Activated T-helper 2 cell treated with anti-CD3 and anti-CD28 coated beads, Interferon-gamma antibody, Interleukin-2, Interleukin-4, amounts not matched to agents 10 μg/mL and 5 μg/mL and 100 μg/mL, durations not matched to agents 14 hours and 24 hours and 36 hours (primary cell): ENCODE measurements around the gene CNNM3. TPM values are rescaled to one million over a fixed set of nuclear protein-coding genes. Genes with fewer than 3 reads are reported as not detected.
"Not testable (repeated sequence)": the region's sequence is repeated elsewhere in the genome, so short reads cannot be mapped to it uniquely, and the experiment has no call there.

Experiments used
- DNase-seq: peaks from one replicate; pipeline ENCODE4 v3.0.0; 2021; ENCODE audit warnings: low spot score
- H3K27ac Mint-ChIP-seq: one replicate; pipeline ENCODE4 v1.8.0; 2021; ENCODE audit warnings: mixed read lengths
- H3K27me3 Mint-ChIP-seq: one replicate; pipeline ENCODE4 v1.8.0; 2021; ENCODE audit warnings: low read depth, mixed read lengths
- H3K36me3 Mint-ChIP-seq: one replicate; pipeline ENCODE4 v1.8.0; 2021; ENCODE audit warnings: low read depth, mixed read lengths
- H3K4me1 Mint-ChIP-seq: one replicate; pipeline ENCODE4 v1.8.0; 2021; ENCODE audit warnings: low read depth, mixed read lengths
- H3K4me3 Mint-ChIP-seq: one replicate; pipeline ENCODE4 v1.8.0; 2021; ENCODE audit warnings: low read depth, mild to moderate bottlenecking, moderate library complexity, mixed read lengths
- H3K9me3 Mint-ChIP-seq: one replicate; pipeline ENCODE4 v1.8.0; 2021; ENCODE audit warnings: mixed read lengths
- intact Hi-C: fragments of 100-400 bp; cut with micrococcal nuclease; formaldehyde crosslinking; loops from one replicate; pipeline ENCODE4 v1.15.1; 2023
- total RNA-seq: library from RNA; stranded (reverse); gene quantifications from 2 replicates; pipeline ENCODE4 v1.2.3, GENCODE V29; 2022

Gene CNNM3
- total RNA-seq, 1 donor from 2014 or later = 30.4 TPM

- DNase-seq = no peak
- no peaks in the 10 kb centered on the region for H3K27me3 Mint-ChIP-seq
- no peaks in the 10 kb centered on the region for H3K36me3 Mint-ChIP-seq
- H3K27ac Mint-ChIP-seq = no peak overlapping the region
- intact Hi-C loops = no loop called here
- H3K4me1 Mint-ChIP-seq = peaks cover 4% of the 10 kb centered on the region
- H3K9me3 Mint-ChIP-seq = no peaks in the 10 kb centered on the region
- no peak overlapping the region for H3K4me3 Mint-ChIP-seq
These were observed 27.4 kb upstream of the CNNM3 start for GRCh38 chr2:96788442-96789244.

- Mint-ChIP-seq H3K36me3 (no peaks in the 10 kb centered on the region), H3K4me1 (peaks cover 4% of the 10 kb centered on the region)
- intact Hi-C loops = no loop called here
These were observed 26.8 kb upstream of the CNNM3 start for GRCh38 chr2:96789245-96789617.

GRCh38 chr2:96792772-96793749, 23.0 kb upstream of the CNNM3 start:
- DNase-seq = no peak
- Mint-ChIP-seq H3K4me3 (no peak overlapping the region), H3K9me3 (no peaks in the 10 kb centered on the region), H3K27me3 (no peaks in the 10 kb centered on the region), H3K4me1 (no peaks in the 10 kb centered on the region), H3K27ac (no peak overlapping the region), H3K36me3 (no peaks in the 10 kb centered on the region)
- intact Hi-C loops = no loop called here

More at GRCh38 chr2:96789245-96789617, 26.8 kb upstream of the CNNM3 start:
- no peak for DNase-seq
- Mint-ChIP-seq H3K4me3 (no peak overlapping the region), H3K9me3 (no peaks in the 10 kb centered on the region), H3K27ac (no peak overlapping the region), H3K27me3 (no peaks in the 10 kb centered on the region)

GRCh38 chr2:96795076-96795475, 21.0 kb upstream of the CNNM3 start:
- Mint-ChIP-seq H3K9me3 (no peaks in the 10 kb centered on the region), H3K27ac (no peak overlapping the region), H3K4me3 (no peak overlapping the region), H3K4me1 (no peaks in the 10 kb centered on the region), H3K36me3 (no peaks in the 10 kb centered on the region), H3K27me3 (no peaks in the 10 kb centered on the region)
- intact Hi-C loops = no loop called here
- DNase-seq = no peak

- H3K4me1 Mint-ChIP-seq, H3K27ac Mint-ChIP-seq, H3K27me3 Mint-ChIP-seq, H3K4me3 Mint-ChIP-seq, H3K9me3 Mint-ChIP-seq, DNase-seq, intact Hi-C loops, H3K36me3 Mint-ChIP-seq: not testable (repeated sequence)
These were observed 19.6 kb upstream of the CNNM3 start for GRCh38 chr2:96796497-96796896.

- H3K36me3 Mint-ChIP-seq = no peaks in the 10 kb centered on the region
- H3K4me3 Mint-ChIP-seq = no peak overlapping the region
- intact Hi-C loops = no loop called here
- no peaks in the 10 kb centered on the region for H3K9me3 Mint-ChIP-seq
- no peak for DNase-seq
- H3K27ac Mint-ChIP-seq = no peak overlapping the region
- no peaks in the 10 kb centered on the region for H3K4me1 Mint-ChIP-seq
- H3K27me3 Mint-ChIP-seq = no peaks in the 10 kb centered on the region
These were observed 18.9 kb upstream of the CNNM3 start for GRCh38 chr2:96797066-96797625.

GRCh38 chr2:96798733-96799622, 17.1 kb upstream of the CNNM3 start:
- H3K27ac Mint-ChIP-seq = no peak overlapping the region
- intact Hi-C loops = no loop called here
- DNase-seq = no peak
- H3K27me3 Mint-ChIP-seq = no peaks in the 10 kb centered on the region
- no peaks in the 10 kb centered on the region for H3K36me3 Mint-ChIP-seq
- no peaks in the 10 kb centered on the region for H3K4me1 Mint-ChIP-seq
- no peaks in the 10 kb centered on the region for H3K9me3 Mint-ChIP-seq
- H3K4me3 Mint-ChIP-seq = no peak overlapping the region

- no peak overlapping the region for H3K27ac Mint-ChIP-seq
- no peak for DNase-seq
- intact Hi-C loops = no loop called here
- no peaks in the 10 kb centered on the region for H3K9me3 Mint-ChIP-seq
- H3K4me1 Mint-ChIP-seq = no peaks in the 10 kb centered on the region
- H3K4me3 Mint-ChIP-seq = no peak overlapping the region
- no peaks in the 10 kb centered on the region for H3K36me3 Mint-ChIP-seq
- H3K27me3 Mint-ChIP-seq = no peaks in the 10 kb centered on the region
These were observed 16.5 kb upstream of the CNNM3 start for GRCh38 chr2:96799623-96799935.

GRCh38 chr2:96800061-96801004, 15.7 kb upstream of the CNNM3 start:
- no peak overlapping the region for H3K4me3 Mint-ChIP-seq
- DNase-seq = no peak

GRCh38 chr2:96801005-96801785, 14.9 kb upstream of the CNNM3 start:
- H3K4me1 Mint-ChIP-seq = peaks cover under 1% of the 10 kb centered on the region
- no peaks in the 10 kb centered on the region for H3K9me3 Mint-ChIP-seq
- H3K36me3 Mint-ChIP-seq = peaks cover under 1% of the 10 kb centered on the region
- no peak overlapping the region for H3K27ac Mint-ChIP-seq
- DNase-seq = peak; percentile 53
- no peak overlapping the region for H3K4me3 Mint-ChIP-seq
- no peaks in the 10 kb centered on the region for H3K27me3 Mint-ChIP-seq
- intact Hi-C loops = loop anchor here (5.0 kb wide), 2 partner anchors 39 to 164 kb away; partner anchors contain the start of genes CNNM4 and KANSL3

More at GRCh38 chr2:96800061-96801004, 15.7 kb upstream of the CNNM3 start:
- no peak overlapping the region for H3K27ac Mint-ChIP-seq
- no peaks in the 10 kb centered on the region for H3K36me3 Mint-ChIP-seq
- no peaks in the 10 kb centered on the region for H3K27me3 Mint-ChIP-seq
- no peaks in the 10 kb centered on the region for H3K4me1 Mint-ChIP-seq
- intact Hi-C loops = loop anchor here (5.0 kb wide), 2 partner anchors 38 to 163 kb away; partner anchors contain the start of genes CNNM4 and KANSL3
- no peaks in the 10 kb centered on the region for H3K9me3 Mint-ChIP-seq
